ENCODE results near the gene WDHD1.
A peak's percentile ranks its signal among the peaks of the same experiment; 100 is the strongest.
"Not testable (repeated sequence)": the region's sequence is repeated elsewhere in the genome, so short reads cannot be mapped to it uniquely, and the experiment has no call there.

WDHD1 gene

GRCh38 chr14:55031190-55031589, 4.3 kb upstream of the WDHD1 start:
- H3K4me1 ChIP-seq = peaks cover 20% of the 10 kb centered on the region
- H3K36me3 ChIP-seq (replicated peaks) = peaks cover 4% of the 10 kb centered on the region
- in situ Hi-C loops (cut with MboI; ENCODE audit: low sequenced_read_pairs) = no loop called here

GRCh38 chr14:55028476-55028875, 1.6 kb upstream of the WDHD1 start:
- peak overlapping the region; percentile 77 for H3K4me3 ChIP-seq

More at GRCh38 chr14:55031190-55031589, 4.3 kb upstream of the WDHD1 start:
- Histone ChIP-seq H3K27me3 (ENCODE audit: low read depth) (no peaks in the 10 kb centered on the region), H3K9me3 (no peaks in the 10 kb centered on the region), H3K4me3 (no peak overlapping the region)
- DNase-seq (ENCODE audit: low spot score in 2 of 2) = peak in 1 of 2 experiments; percentile 59

GRCh38 chr14:55028066-55028465, 1.2 kb upstream of the WDHD1 start:
- DNase-seq (ENCODE audit: low spot score in 2 of 2) = peak in 1 of 2 experiments; percentile 17
- in situ Hi-C loops (cut with MboI; ENCODE audit: low sequenced_read_pairs) = no loop called here
- Histone ChIP-seq H3K36me3 (replicated peaks) (peaks cover 9% of the 10 kb centered on the region), H3K4me1 (peaks cover 36% of the 10 kb centered on the region), H3K9me3 (no peaks in the 10 kb centered on the region), H3K27me3 (ENCODE audit: low read depth) (no peaks in the 10 kb centered on the region), H3K4me3 (peak overlapping the region; percentile 77)

More at GRCh38 chr14:55028476-55028875, 1.6 kb upstream of the WDHD1 start:
- Histone ChIP-seq H3K4me1 (peaks cover 32% of the 10 kb centered on the region), H3K27me3 (ENCODE audit: low read depth) (no peaks in the 10 kb centered on the region), H3K9me3 (no peaks in the 10 kb centered on the region), H3K36me3 (replicated peaks) (peaks cover 5% of the 10 kb centered on the region; the same call in 1 of the 2 replicates)
- DNase-seq (ENCODE audit: low spot score in 2 of 2) = no peak
- in situ Hi-C loops (cut with MboI; ENCODE audit: low sequenced_read_pairs) = no loop called here

DNA sequence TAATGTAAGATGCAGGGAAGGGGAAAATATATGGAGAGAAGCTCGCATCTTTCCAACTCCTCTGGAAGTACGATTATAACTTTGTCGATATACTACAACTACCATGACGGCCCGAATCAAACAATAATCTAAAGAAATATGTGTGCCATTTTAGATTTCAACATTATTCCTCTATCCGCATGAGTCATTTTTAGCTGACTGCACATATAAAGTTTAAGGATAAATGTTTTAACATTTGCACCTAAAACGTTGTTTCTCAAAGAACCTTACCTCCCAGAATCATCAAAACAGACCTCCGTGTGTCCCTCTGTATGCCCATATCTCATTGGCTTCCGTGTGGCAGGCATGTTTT, 482 bp downstream of the WDHD1 start:
- H3K36me3 ChIP-seq (replicated peaks) = peaks cover 19% of the 10 kb centered on the region
- H3K4me1 ChIP-seq = peaks cover 34% of the 10 kb centered on the region
- in situ Hi-C loops (cut with MboI; ENCODE audit: low sequenced_read_pairs) = no loop called here
- no peak for DNase-seq (ENCODE audit: low spot score in 2 of 2)
- peak overlapping the region; percentile 77 for H3K4me3 ChIP-seq
- no peaks in the 10 kb centered on the region for H3K27me3 ChIP-seq (ENCODE audit: low read depth)
- H3K9me3 ChIP-seq = no peaks in the 10 kb centered on the region

- H3K36me3 ChIP-seq (replicated peaks) = peaks cover 19% of the 10 kb centered on the region
- DNase-seq (ENCODE audit: low spot score in 2 of 2) = peak in 1 of 2 experiments; percentile 50
- in situ Hi-C loops (cut with MboI; ENCODE audit: low sequenced_read_pairs) = no loop called here
Observed at GRCh38 chr14:55025948-55026347, 951 bp downstream of the WDHD1 start.

DNA sequence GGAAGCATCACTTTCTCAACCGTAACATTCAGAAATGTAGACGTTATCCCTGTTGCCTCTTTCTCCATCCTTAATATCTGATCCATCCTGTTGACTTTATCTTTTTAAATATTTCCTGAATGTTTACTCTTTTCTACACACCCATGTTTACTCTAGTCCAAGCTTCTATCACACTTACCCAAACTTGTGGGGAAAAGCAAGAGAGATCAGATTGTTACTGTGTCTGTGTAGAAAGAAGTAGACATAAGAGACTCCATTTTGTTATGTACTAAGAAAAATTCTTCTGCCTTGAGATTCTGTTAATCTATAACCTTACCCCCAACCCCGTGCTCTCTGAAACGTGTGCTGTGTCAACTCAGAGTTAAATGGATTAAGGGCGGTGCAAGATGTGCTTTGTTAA, 2.5 kb downstream of the WDHD1 start:
- DNase-seq (ENCODE audit: low spot score in 2 of 2); H3K9me3 ChIP-seq; in situ Hi-C loops (cut with MboI; ENCODE audit: low sequenced_read_pairs); H3K27me3 ChIP-seq (ENCODE audit: low read depth): not testable (repeated sequence)
- H3K36me3 ChIP-seq (replicated peaks) = peaks cover 27% of the 10 kb centered on the region
- peak overlapping the region; percentile 7; the same call in 1 of the 2 replicates for H3K4me3 ChIP-seq
- peaks cover 25% of the 10 kb centered on the region for H3K4me1 ChIP-seq

More at GRCh38 chr14:55025948-55026347, 951 bp downstream of the WDHD1 start:
- peak overlapping the region; percentile 77 for H3K4me3 ChIP-seq
- no peaks in the 10 kb centered on the region for H3K9me3 ChIP-seq
- peaks cover 29% of the 10 kb centered on the region for H3K4me1 ChIP-seq
- no peaks in the 10 kb centered on the region for H3K27me3 ChIP-seq (ENCODE audit: low read depth)

DNA sequence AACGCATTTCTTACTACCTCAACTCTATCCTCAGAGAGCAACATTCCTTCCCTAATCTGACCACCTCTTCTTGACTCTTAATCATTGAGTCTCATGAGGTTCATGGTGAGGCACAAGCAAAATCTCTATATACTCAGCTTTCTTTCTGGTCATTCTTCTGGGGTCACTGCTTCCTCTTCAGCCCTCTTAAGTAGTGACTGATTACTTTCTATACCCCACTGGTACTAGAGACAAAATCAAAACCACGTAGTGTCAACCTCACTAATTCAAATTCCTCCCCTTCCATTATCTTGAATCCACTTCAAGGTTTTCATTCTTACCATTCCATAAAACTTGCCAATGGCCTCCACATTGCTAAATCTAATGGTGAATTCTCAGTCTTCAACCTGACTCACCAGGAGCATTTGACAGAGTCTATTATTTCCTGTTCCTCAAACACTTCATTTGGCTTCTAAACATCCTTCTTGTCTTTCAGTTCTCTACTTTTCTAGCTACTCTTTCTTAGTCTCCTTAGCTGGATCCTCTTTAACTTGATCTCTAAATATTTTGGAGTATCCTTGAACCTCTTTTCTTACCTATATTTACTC, 6.8 kb downstream of the WDHD1 start:
- in situ Hi-C loops (cut with MboI; ENCODE audit: low sequenced_read_pairs) = no loop called here
- no peaks in the 10 kb centered on the region for H3K9me3 ChIP-seq
- no peak for DNase-seq (ENCODE audit: low spot score in 2 of 2)
- peaks cover 13% of the 10 kb centered on the region for H3K4me1 ChIP-seq
- H3K36me3 ChIP-seq (replicated peaks) = peaks cover 35% of the 10 kb centered on the region
- no peak overlapping the region for H3K4me3 ChIP-seq
- H3K27me3 ChIP-seq (ENCODE audit: low read depth) = no peaks in the 10 kb centered on the region

- H3K9me3 ChIP-seq = no peaks in the 10 kb centered on the region
- H3K4me3 ChIP-seq = no peak overlapping the region
- DNase-seq (ENCODE audit: low spot score in 2 of 2) = no peak
- H3K36me3 ChIP-seq (replicated peaks) = peaks cover 29% of the 10 kb centered on the region
- H3K4me1 ChIP-seq = no peaks in the 10 kb centered on the region
- in situ Hi-C loops (cut with MboI; ENCODE audit: low sequenced_read_pairs) = no loop called here
- H3K27me3 ChIP-seq (ENCODE audit: low read depth) = no peaks in the 10 kb centered on the region
Observed at GRCh38 chr14:55015006-55015405, 11.9 kb downstream of the WDHD1 start.

GRCh38 chr14:55005071-55005470, 21.8 kb downstream of the WDHD1 start:
- Histone ChIP-seq H3K4me3 (no peak overlapping the region), H3K27me3 (ENCODE audit: low read depth) (no peaks in the 10 kb centered on the region), H3K4me1 (no peaks in the 10 kb centered on the region), H3K36me3 (replicated peaks) (peaks cover 87% of the 10 kb centered on the region), H3K9me3 (no peaks in the 10 kb centered on the region)
- DNase-seq (ENCODE audit: low spot score in 2 of 2) = no peak
- in situ Hi-C loops (cut with MboI; ENCODE audit: low sequenced_read_pairs) = no loop called here

- H3K4me3 ChIP-seq = no peak overlapping the region
- no peak for DNase-seq (ENCODE audit: low spot score in 2 of 2)
- peaks cover 72% of the 10 kb centered on the region for H3K36me3 ChIP-seq (replicated peaks)
- no peaks in the 10 kb centered on the region for H3K27me3 ChIP-seq (ENCODE audit: low read depth)
- no peaks in the 10 kb centered on the region for H3K4me1 ChIP-seq
- in situ Hi-C loops (cut with MboI; ENCODE audit: low sequenced_read_pairs) = no loop called here
- H3K9me3 ChIP-seq = no peaks in the 10 kb centered on the region
Observed at GRCh38 chr14:55000381-55000780, 26.5 kb downstream of the WDHD1 start.

DNA sequence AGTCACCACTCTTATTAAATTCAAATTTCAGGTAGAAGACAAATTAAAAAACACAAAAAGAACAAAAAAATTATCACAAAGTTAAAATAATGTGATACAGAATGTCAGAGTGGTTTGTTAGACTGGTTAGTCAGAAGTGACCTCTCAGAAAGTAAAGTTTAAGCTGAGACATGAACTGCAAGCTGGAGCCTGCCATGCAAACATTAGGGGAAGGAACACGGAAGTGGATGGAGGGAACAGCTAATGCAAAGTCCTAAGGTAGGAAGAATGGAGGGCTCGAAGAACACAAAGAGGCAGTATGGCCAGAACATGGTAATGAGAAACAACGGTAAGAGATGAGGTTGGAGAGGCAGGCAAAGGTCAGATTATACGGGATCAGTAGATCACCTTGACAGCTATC, 41.7 kb downstream of the WDHD1 start:
- no peak for DNase-seq (ENCODE audit: low spot score in 2 of 2)
- Histone ChIP-seq H3K4me1 (no peaks in the 10 kb centered on the region), H3K9me3 (no peaks in the 10 kb centered on the region), H3K36me3 (replicated peaks) (peaks cover 67% of the 10 kb centered on the region), H3K27me3 (ENCODE audit: low read depth) (no peaks in the 10 kb centered on the region), H3K4me3 (no peak overlapping the region)
- in situ Hi-C loops (cut with MboI; ENCODE audit: low sequenced_read_pairs) = no loop called here

- no peaks in the 10 kb centered on the region for H3K9me3 ChIP-seq
- no peaks in the 10 kb centered on the region for H3K27me3 ChIP-seq (ENCODE audit: low read depth)
- H3K4me3 ChIP-seq = no peak overlapping the region
- in situ Hi-C loops (cut with MboI; ENCODE audit: low sequenced_read_pairs) = no loop called here
- DNase-seq (ENCODE audit: low spot score in 2 of 2) = no peak
- H3K4me1 ChIP-seq = peaks cover 7% of the 10 kb centered on the region; the same call in 1 of the 2 replicates
- H3K36me3 ChIP-seq (replicated peaks) = peaks cover 43% of the 10 kb centered on the region
Observed at GRCh38 chr14:54981698-54982097, 45.2 kb downstream of the WDHD1 start.

- peaks cover 7% of the 10 kb centered on the region; the same call in 1 of the 2 replicates for H3K4me1 ChIP-seq
- no peaks in the 10 kb centered on the region for H3K9me3 ChIP-seq
- H3K4me3 ChIP-seq = no peak overlapping the region
- H3K36me3 ChIP-seq (replicated peaks) = peaks cover 35% of the 10 kb centered on the region
- no peak for DNase-seq (ENCODE audit: low spot score in 2 of 2)
- in situ Hi-C loops (cut with MboI; ENCODE audit: low sequenced_read_pairs) = no loop called here
- no peaks in the 10 kb centered on the region for H3K27me3 ChIP-seq (ENCODE audit: low read depth)
Observed at GRCh38 chr14:54979039-54979438, 47.9 kb downstream of the WDHD1 start.

GRCh38 chr14:54976316-54976715, 50.6 kb downstream of the WDHD1 start:
- no peak for DNase-seq (ENCODE audit: low spot score in 2 of 2)
- in situ Hi-C loops (cut with MboI; ENCODE audit: low sequenced_read_pairs) = no loop called here
- peaks cover 36% of the 10 kb centered on the region for H3K36me3 ChIP-seq (replicated peaks)
- H3K27me3 ChIP-seq (ENCODE audit: low read depth) = no peaks in the 10 kb centered on the region
- no peaks in the 10 kb centered on the region for H3K9me3 ChIP-seq
- peaks cover 7% of the 10 kb centered on the region; the same call in 1 of the 2 replicates for H3K4me1 ChIP-seq
- no peak overlapping the region for H3K4me3 ChIP-seq

- Histone ChIP-seq H3K27me3 (ENCODE audit: low read depth) (no peaks in the 10 kb centered on the region), H3K4me3 (no peak overlapping the region), H3K9me3 (no peaks in the 10 kb centered on the region), H3K36me3 (replicated peaks) (peaks cover 36% of the 10 kb centered on the region), H3K4me1 (peaks cover 7% of the 10 kb centered on the region; the same call in 1 of the 2 replicates)
- DNase-seq (ENCODE audit: low spot score in 2 of 2) = no peak
- in situ Hi-C loops (cut with MboI; ENCODE audit: low sequenced_read_pairs) = no loop called here
Observed at GRCh38 chr14:54975856-54976255, 51.0 kb downstream of the WDHD1 start.

Measured in HAP-1 (cell line).